GM06990 (cell line): ENCODE data around the gene PCNT.

Source experiments
- DNase-seq: peaks from one replicate; pipeline ENCODE4 v3.0.0-alpha.2; 2011; ENCODE audit not compliant: insufficient read length; ENCODE audit errors: extremely low read depth
- H3K27me3 ChIP-seq: replicated peaks from 2 replicates; pipeline ENCODE4 v1.6.0; 2011; ENCODE audit warnings: low read length; ENCODE audit not compliant: control insufficient read depth, insufficient read depth
- H3K36me3 ChIP-seq: 2 replicates; pipeline ENCODE4 v1.5.1; 2011; ENCODE audit warnings: low read length; ENCODE audit not compliant: control insufficient read depth, insufficient read depth
- H3K4me3 ChIP-seq: replicated peaks from 2 replicates; pipeline ENCODE4 v1.5.1; 2011; ENCODE audit warnings: low read depth, mild to moderate bottlenecking, control low read depth, low read length
- TF ChIP-seq, protein P1 (sequence below): IDR thresholded peaks from 2 replicates; pipeline ENCODE4 v1.5.1; 2011; ENCODE audit warnings: low read length, control low read depth, mild to moderate bottlenecking, inconsistent platforms; ENCODE audit not compliant: insufficient read depth, poor library complexity, severe bottlenecking

Gene PCNT

DNA sequence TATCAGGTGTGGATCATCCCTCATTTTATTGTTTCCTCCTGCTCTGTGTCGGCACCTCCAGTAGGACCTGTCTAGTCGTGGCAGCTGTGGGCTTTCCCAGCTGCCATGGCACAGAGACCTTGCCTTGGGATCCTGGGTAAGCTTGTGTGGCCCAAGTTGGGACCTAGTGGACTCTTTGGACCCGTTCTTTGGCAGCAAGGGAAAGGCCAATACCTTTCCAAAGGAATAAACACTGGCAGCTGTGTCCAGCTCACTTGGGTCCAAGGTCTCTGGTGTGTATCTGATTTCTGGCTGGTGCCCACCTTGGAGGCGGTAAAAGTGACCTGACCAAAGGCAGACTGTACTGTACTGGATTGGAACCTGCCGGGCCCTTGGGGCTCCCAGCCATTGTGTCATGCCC lies 156.5 kb downstream of the PCNT start:
- TF ChIP-seq, protein P1, sequence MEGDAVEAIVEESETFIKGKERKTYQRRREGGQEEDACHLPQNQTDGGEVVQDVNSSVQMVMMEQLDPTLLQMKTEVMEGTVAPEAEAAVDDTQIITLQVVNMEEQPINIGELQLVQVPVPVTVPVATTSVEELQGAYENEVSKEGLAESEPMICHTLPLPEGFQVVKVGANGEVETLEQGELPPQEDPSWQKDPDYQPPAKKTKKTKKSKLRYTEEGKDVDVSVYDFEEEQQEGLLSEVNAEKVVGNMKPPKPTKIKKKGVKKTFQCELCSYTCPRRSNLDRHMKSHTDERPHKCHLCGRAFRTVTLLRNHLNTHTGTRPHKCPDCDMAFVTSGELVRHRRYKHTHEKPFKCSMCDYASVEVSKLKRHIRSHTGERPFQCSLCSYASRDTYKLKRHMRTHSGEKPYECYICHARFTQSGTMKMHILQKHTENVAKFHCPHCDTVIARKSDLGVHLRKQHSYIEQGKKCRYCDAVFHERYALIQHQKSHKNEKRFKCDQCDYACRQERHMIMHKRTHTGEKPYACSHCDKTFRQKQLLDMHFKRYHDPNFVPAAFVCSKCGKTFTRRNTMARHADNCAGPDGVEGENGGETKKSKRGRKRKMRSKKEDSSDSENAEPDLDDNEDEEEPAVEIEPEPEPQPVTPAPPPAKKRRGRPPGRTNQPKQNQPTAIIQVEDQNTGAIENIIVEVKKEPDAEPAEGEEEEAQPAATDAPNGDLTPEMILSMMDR: no peak
- Histone ChIP-seq H3K27me3 (no peaks in the 10 kb centered on the region), H3K4me3 (no peak overlapping the region), H3K36me3 (no peaks in the 10 kb centered on the region; the same call in 1 of the 2 replicates)
- no peak for DNase-seq

DNA sequence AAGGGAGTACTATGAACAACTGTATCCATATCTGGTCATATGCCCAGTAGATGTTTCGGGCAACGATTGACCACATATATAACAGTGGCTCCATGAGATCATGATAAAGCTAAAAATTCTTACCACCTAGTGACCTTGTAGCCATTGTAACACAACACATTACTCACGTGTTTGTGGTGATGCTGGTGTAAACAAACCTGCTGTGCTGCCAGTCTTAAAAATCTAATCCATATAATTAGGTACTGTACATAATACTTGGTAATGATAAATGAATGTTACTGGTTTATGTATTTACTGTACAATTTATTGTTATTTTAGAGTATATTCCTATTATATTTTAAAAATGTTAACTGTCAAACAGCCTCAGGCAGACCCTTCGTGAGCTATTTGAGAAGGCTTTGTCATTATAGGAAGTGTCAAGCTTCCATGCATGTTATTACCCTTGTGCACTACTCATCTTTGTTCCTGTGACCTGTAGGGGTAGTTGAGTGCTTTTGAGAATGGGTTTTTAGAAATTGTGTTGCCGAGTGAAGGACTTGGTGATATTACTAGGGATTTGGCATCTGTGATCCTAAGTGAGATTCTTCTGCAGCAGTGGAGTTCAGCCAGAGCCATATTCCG lies 158.4 kb downstream of the PCNT start:
- H3K36me3 ChIP-seq: no peaks in the 10 kb centered on the region; the same call in 1 of the 2 replicates
- DNase-seq: no peak
- TF ChIP-seq, protein P1: no peak
- no peak overlapping the region for H3K4me3 ChIP-seq
- H3K27me3 ChIP-seq: no peaks in the 10 kb centered on the region

DNA sequence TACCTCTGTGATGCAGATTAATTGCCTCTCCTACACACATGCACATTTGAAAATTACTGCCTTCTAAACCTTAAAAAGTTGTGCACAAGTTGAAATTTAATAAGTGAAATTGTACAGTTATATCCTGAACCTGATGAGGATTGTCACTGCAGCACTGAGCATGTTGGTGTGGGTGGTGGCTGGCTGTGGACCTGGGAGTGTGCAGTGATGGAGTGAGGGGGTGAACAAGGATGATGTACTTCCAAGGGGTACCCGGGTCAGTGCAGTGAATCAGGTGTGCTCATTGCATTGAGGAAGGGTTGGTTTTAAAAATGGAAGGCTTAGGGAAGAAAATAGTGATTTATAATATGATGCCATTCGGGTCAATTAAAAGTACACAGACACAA lies 158.9 kb downstream of the PCNT start:
- TF ChIP-seq, protein P1: no peak
- H3K36me3 ChIP-seq: no peaks in the 10 kb centered on the region; the same call in none of the 2 replicates
- no peak for DNase-seq
- H3K4me3 ChIP-seq: no peak overlapping the region
- no peaks in the 10 kb centered on the region for H3K27me3 ChIP-seq

DNA sequence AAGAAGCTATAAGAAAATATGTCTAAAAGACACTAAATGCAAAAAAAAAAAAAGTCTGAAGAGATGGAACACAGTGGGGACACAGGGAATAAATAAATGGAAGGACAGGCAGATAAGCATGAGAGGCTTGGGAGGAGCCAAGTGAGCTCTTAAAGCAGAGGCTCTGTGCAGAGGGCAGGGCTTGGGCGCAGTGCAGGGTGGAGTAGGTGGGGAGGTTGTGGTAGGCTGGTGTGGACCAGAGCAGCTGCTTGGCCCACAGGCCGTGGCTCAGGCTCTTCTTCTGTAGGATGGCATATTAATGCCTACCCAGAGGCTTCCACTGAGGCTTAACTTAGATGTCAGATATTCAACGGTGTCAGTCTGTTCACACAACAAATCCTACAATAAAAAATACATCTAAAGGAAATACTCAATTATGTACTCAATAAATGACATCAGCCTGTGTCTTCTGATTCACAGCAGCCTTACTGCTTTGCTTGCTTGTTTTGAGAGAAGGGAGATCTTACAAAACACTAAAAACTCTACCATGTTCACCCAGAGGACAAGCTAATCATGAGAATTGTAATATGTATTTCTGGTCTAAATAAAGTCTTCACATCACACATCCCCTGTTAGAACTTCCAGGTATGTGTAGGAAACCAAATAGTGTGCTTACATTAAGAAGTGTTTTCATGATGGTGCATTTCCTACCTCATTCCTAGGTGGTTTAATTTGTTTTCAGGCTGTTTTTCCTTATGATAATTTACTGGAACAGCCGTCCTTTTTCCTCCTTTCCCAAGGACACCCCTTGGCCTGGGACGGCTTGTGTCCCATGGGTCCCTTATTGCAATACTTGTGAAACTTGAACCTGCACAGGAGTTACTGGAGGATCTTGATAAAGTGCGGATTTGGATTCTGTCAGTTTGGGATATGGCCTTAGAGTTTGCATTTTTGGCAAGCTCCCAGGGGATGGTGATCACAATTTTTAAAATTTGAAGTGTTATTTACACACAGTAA lies 159.6 kb downstream of the PCNT start:
- no peaks in the 10 kb centered on the region; the same call in none of the 2 replicates for H3K36me3 ChIP-seq
- DNase-seq: no peak
- H3K4me3 ChIP-seq: no peak overlapping the region
- TF ChIP-seq, protein P1: no peak
- H3K27me3 ChIP-seq: no peaks in the 10 kb centered on the region

DNA sequence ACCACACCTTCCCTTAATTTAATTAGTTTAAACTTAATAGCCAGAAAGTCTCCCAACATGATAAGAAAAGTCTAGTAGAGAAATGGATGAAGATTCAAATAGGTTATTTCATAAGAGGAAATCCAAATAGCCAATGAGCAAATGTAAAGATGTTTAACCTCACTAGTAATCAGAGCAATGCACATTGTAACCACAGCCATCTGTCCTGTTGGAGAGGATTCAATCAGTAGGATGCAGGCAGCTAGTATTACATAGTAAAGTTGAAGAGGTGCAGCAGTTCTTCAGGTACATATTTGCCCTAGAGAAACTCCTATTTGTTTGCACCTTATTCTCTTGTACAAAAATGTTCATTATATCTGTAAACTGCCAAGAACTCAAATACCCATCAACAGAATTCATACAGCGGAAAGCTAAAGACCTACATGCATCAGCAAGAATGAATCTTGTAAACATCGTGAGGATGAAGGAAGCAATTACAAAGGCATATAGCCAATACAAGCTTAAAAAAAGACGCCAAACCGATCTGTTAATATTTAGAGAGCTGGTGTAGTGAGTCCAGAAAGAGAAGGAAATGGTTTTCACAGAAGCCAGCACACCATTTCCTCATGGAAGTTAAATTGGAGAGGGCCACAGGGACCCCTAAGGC lies 162.6 kb downstream of the PCNT start:
- H3K36me3 ChIP-seq: no peaks in the 10 kb centered on the region; the same call in none of the 2 replicates
- H3K4me3 ChIP-seq: no peak overlapping the region
- no peaks in the 10 kb centered on the region for H3K27me3 ChIP-seq
- TF ChIP-seq, protein P1: no peak
- no peak for DNase-seq
